MCF 10A (cell line): Measurements from ENCODE around the gene SUSD1. TPM values are rescaled to one million over a fixed set of nuclear protein-coding genes. Genes with fewer than 3 reads are reported as not detected.

Source experiments
- BruUV-seq: library from RNA; stranded (reverse); fragments of 400-500 nt; replicated peaks from 2 replicates; lab custom pipeline; 2021; lab: Mats Ljungman, UMichigan
- CTCF ChIA-PET: fragments of 300-600 bp; sonication (Branson Sonifier 250); formaldehyde crosslinking; extraction: SDS; loops from one replicate; lab custom pipeline; 2021; ENCODE audit warnings: antibody characterized with exemption, inconsistent platforms; lab: Yijun Ruan, JAX
- POLR2A ChIA-PET: fragments of 300-600, 350-650 bp; sonication (Branson Sonifier 250); formaldehyde crosslinking; extraction: SDS; loops from one replicate; lab custom pipeline; 2020; ENCODE audit warnings: antibody characterized with exemption, inconsistent platforms; lab: Yijun Ruan, JAX
- DNase-seq: peaks from one replicate; pipeline ENCODE4 v3.0.0-alpha.2; 2018; ENCODE audit not compliant: unreplicated experiment
- H3K27ac Mint-ChIP-seq: one replicate; pipeline ENCODE4 v1.8.0; 2022; ENCODE audit warnings: mild to moderate bottlenecking, low read depth, mixed read lengths; ENCODE audit not compliant: unreplicated experiment
- H3K27me3 Mint-ChIP-seq: one replicate; pipeline ENCODE4 v1.8.0; 2022; ENCODE audit warnings: mixed read lengths; ENCODE audit not compliant: insufficient read depth, unreplicated experiment
- H3K36me3 Mint-ChIP-seq: one replicate; pipeline ENCODE4 v1.8.0; 2022; ENCODE audit warnings: mild to moderate bottlenecking, moderate library complexity, mixed read lengths; ENCODE audit not compliant: insufficient read depth, unreplicated experiment
- H3K4me1 Mint-ChIP-seq: one replicate; pipeline ENCODE4 v1.8.0; 2022; ENCODE audit warnings: mixed read lengths; ENCODE audit not compliant: insufficient read depth, unreplicated experiment
- H3K4me3 Mint-ChIP-seq: one replicate; pipeline ENCODE4 v1.8.0; 2022; ENCODE audit warnings: mild to moderate bottlenecking, moderate library complexity, mixed read lengths; ENCODE audit not compliant: unreplicated experiment
- H3K9me3 Mint-ChIP-seq: one replicate; pipeline ENCODE4 v1.8.0; 2022; ENCODE audit warnings: mixed read lengths; ENCODE audit not compliant: unreplicated experiment
- intact Hi-C: fragments of 100-400 bp; cut with micrococcal nuclease; formaldehyde crosslinking; loops from 2 replicates; pipeline ENCODE4 v1.14.1; 2022
- total RNA-seq: library from RNA; stranded (reverse); gene quantifications from 2 replicates; pipeline ENCODE4 v1.2.3, GENCODE V29; 2022
- TF ChIP-seq, protein P1 (sequence below): fragments of 200-600 bp; IDR thresholded peaks from one replicate; pipeline ENCODE4 v1.8.0; 2022; ENCODE audit warnings: antibody characterized with exemption, mild to moderate bottlenecking; ENCODE audit not compliant: unreplicated experiment

SUSD1 gene
- total RNA-seq, 1 experiment from 2014 or later = 2.0 TPM

GRCh38 chr9:112127281-112127680 is 47.8 kb downstream of the SUSD1 start:
- Mint-ChIP-seq H3K27ac (no peak overlapping the region), H3K4me3 (no peak overlapping the region), H3K9me3 (peaks cover under 1% of the 10 kb centered on the region), H3K4me1 (no peaks in the 10 kb centered on the region), H3K27me3 (no peaks in the 10 kb centered on the region), H3K36me3 (no peaks in the 10 kb centered on the region)
- ChIA-PET CTCF (interaction anchor here (1.0 to 3.1 kb wide), 4 partner anchors 8 to 234 kb away, joined by 3 to 18 read pairs (median 6); no protein-coding TSS in a partner anchor), POLR2A (no interaction called here)
- BruUV-seq = no TSS peak
- intact Hi-C loops = no loop called here
- TF ChIP-seq, protein P1, sequence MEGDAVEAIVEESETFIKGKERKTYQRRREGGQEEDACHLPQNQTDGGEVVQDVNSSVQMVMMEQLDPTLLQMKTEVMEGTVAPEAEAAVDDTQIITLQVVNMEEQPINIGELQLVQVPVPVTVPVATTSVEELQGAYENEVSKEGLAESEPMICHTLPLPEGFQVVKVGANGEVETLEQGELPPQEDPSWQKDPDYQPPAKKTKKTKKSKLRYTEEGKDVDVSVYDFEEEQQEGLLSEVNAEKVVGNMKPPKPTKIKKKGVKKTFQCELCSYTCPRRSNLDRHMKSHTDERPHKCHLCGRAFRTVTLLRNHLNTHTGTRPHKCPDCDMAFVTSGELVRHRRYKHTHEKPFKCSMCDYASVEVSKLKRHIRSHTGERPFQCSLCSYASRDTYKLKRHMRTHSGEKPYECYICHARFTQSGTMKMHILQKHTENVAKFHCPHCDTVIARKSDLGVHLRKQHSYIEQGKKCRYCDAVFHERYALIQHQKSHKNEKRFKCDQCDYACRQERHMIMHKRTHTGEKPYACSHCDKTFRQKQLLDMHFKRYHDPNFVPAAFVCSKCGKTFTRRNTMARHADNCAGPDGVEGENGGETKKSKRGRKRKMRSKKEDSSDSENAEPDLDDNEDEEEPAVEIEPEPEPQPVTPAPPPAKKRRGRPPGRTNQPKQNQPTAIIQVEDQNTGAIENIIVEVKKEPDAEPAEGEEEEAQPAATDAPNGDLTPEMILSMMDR = no peak
- no peak for DNase-seq

- no peaks in the 10 kb centered on the region for H3K36me3 Mint-ChIP-seq
- no peaks in the 10 kb centered on the region for H3K9me3 Mint-ChIP-seq
- ChIA-PET CTCF (interaction anchor here (1.2 to 3.1 kb wide), 2 partner anchors 11 to 13 kb away, joined by 4 to 18 read pairs; no protein-coding TSS in a partner anchor), POLR2A (no interaction called here)
- BruUV-seq = no TSS peak
- H3K4me3 Mint-ChIP-seq = no peak overlapping the region
- no peak for DNase-seq
- H3K4me1 Mint-ChIP-seq = no peaks in the 10 kb centered on the region
- no peaks in the 10 kb centered on the region for H3K27me3 Mint-ChIP-seq
- TF ChIP-seq, protein P1 = no peak
- intact Hi-C loops = no loop called here
- no peak overlapping the region for H3K27ac Mint-ChIP-seq
Measured at GRCh38 chr9:112125951-112126388, 49.1 kb downstream of the SUSD1 start.

GRCh38 chr9:112124156-112124555 is 50.9 kb downstream of the SUSD1 start:
- Mint-ChIP-seq H3K36me3 (no peaks in the 10 kb centered on the region), H3K27ac (no peak overlapping the region), H3K4me1 (no peaks in the 10 kb centered on the region), H3K27me3 (no peaks in the 10 kb centered on the region), H3K4me3 (no peak overlapping the region), H3K9me3 (no peaks in the 10 kb centered on the region)
- intact Hi-C loops = no loop called here
- ChIA-PET CTCF (interaction anchor here (1.2 to 1.5 kb wide), 2 partner anchors 11 kb away, joined by 3 to 7 read pairs; no protein-coding TSS in a partner anchor), POLR2A (no interaction called here)
- BruUV-seq = no TSS peak
- DNase-seq = no peak
- TF ChIP-seq, protein P1 = no peak

GRCh38 chr9:112121633-112122032 is 53.5 kb downstream of the SUSD1 start:
- Mint-ChIP-seq H3K9me3 (no peaks in the 10 kb centered on the region), H3K4me3 (no peak overlapping the region), H3K4me1 (no peaks in the 10 kb centered on the region), H3K27ac (no peak overlapping the region), H3K36me3 (no peaks in the 10 kb centered on the region), H3K27me3 (no peaks in the 10 kb centered on the region)
- TF ChIP-seq, protein P1 = no peak
- intact Hi-C loops = no loop called here
- DNase-seq = no peak
- ChIA-PET CTCF (interaction anchor here (1.4 kb wide), 1 partner anchor 239 kb away, joined by 3 read pairs; no protein-coding TSS in a partner anchor), POLR2A (no interaction called here)
- BruUV-seq = no TSS peak
